K562 (cell line): Measurements from ENCODE around the gene SRRM5. TPM values are rescaled to one million over a fixed set of nuclear protein-coding genes. Genes with fewer than 3 reads are reported as not detected.

Experiments used
- ATF1 ChIP-seq, 2 experiments: fragments of 450-650 bp in 1 of 2; IDR thresholded peaks; 2 replicates each; pipeline ENCODE4 v1.6.1; 2016; ENCODE audit warnings: missing compliant biosample characterization in 1 of 2, missing genetic modification characterization in 1 of 2
- BRF2 ChIP-seq: IDR thresholded peaks from 3 replicates; pipeline ENCODE4 v1.6.1; 2011; ENCODE audit warnings: borderline replicate concordance, mild to moderate bottlenecking; ENCODE audit not compliant: insufficient read length, insufficient read depth
- CHD1 ChIP-seq: fragments of 200-600 bp; sonication (generic); IDR thresholded peaks from one replicate; pipeline ENCODE4 v1.6.1; 2012; ENCODE audit warnings: mild to moderate bottlenecking, moderate library complexity, low read length, inconsistent platforms
- CREB5 ChIP-seq: fragments of 250-450 bp; sonication (Bioruptor Pico); IDR thresholded peaks from 2 replicates; pipeline ENCODE4 v1.5.0; 2020; ENCODE audit warnings: mild to moderate bottlenecking
- MTA3 ChIP-seq: fragments of 450-650 bp; formaldehyde crosslinking; IDR thresholded peaks from 2 replicates; pipeline ENCODE4 v1.6.1; 2017; ENCODE audit warnings: mild to moderate bottlenecking, borderline replicate concordance
- NCOA4 ChIP-seq: fragments of 450-650 bp; IDR thresholded peaks from 2 replicates; pipeline ENCODE4 v1.6.1; 2018; ENCODE audit warnings: mild to moderate bottlenecking; ENCODE audit not compliant: partially characterized antibody
- RFX1 ChIP-seq: fragments of 450-650 bp; IDR thresholded peaks from 2 replicates; pipeline ENCODE4 v1.6.1; 2016; ENCODE audit warnings: mild to moderate bottlenecking, moderate library complexity
- SETDB1 ChIP-seq: IDR thresholded peaks from one replicate; pipeline ENCODE4 v1.6.1; 2012; ENCODE audit warnings: low read length, control low read depth, inconsistent platforms
- SNIP1 ChIP-seq: fragments of 450-650 bp; IDR thresholded peaks from 2 replicates; pipeline ENCODE4 v1.7.1; 2017; ENCODE audit warnings: low read depth, mild to moderate bottlenecking
- SREBF1 ChIP-seq: fragments of 150-350 bp; IDR thresholded peaks from 2 replicates; pipeline ENCODE4 v1.6.1; 2014; ENCODE audit warnings: antibody characterized with exemption, low read depth, low read length, borderline replicate concordance
- SRSF9 ChIP-seq: fragments of 200-400 bp; formaldehyde crosslinking; IDR thresholded peaks from 2 replicates; pipeline ENCODE4 v1.6.1; 2017; ENCODE audit warnings: low read depth, low read length, borderline replicate concordance
- SUPT5H ChIP-seq: fragments of 450-650 bp; IDR thresholded peaks from 2 replicates; pipeline ENCODE4 v1.6.1; 2016
- TCF3 ChIP-seq: sonication (generic); formaldehyde crosslinking; IDR thresholded peaks from 2 replicates; pipeline ENCODE4 v1.4.0; 2020; ENCODE audit warnings: mild to moderate bottlenecking, missing genetic modification reagents
- TEAD1 ChIP-seq, 2 experiments: fragments of 450-650 bp in 1 of 2; sonication (generic) in 1 of 2; formaldehyde crosslinking; IDR thresholded peaks; 2 replicates each; pipeline versions ENCODE4 v1.4.0 to v1.8.0; 2020 to 2022; ENCODE audit warnings: mild to moderate bottlenecking in 2 of 2, missing genetic modification reagents in 1 of 2
- ZBTB33 ChIP-seq: sonication (generic); formaldehyde crosslinking; IDR thresholded peaks from 2 replicates; pipeline ENCODE4 v1.8.1; 2023; ENCODE audit warnings: mild to moderate bottlenecking, missing genetic modification reagents
- ZBTB8A ChIP-seq: fragments of 450-650 bp; IDR thresholded peaks from 2 replicates; pipeline ENCODE4 v1.6.1; 2018; ENCODE audit warnings: mild to moderate bottlenecking, moderate library complexity; ENCODE audit not compliant: partially characterized antibody
- ZC3H4 ChIP-seq: sonication (generic); formaldehyde crosslinking; IDR thresholded peaks from 2 replicates; pipeline ENCODE4 v1.9.0; 2021; ENCODE audit warnings: missing genetic modification reagents, borderline replicate concordance
- ZNF444 ChIP-seq: fragments of 250-450 bp; sonication (Bioruptor Pico); IDR thresholded peaks from 2 replicates; pipeline ENCODE4 v1.4.0; 2020; ENCODE audit warnings: mild to moderate bottlenecking, moderate library complexity
- ZNF76 ChIP-seq: fragments of 250-450 bp; sonication (Bioruptor Pico); IDR thresholded peaks from 2 replicates; pipeline ENCODE4 v1.4.0; 2020; ENCODE audit warnings: mild to moderate bottlenecking, moderate library complexity, borderline replicate concordance
- polyA plus RNA-seq, 8 experiments: library from polyadenylated mRNA; depleted of rRNA in 4 of 8; stranded (reverse) in 5 of 8; unstranded in 3 of 8; fragments of >200 nt; fragmentation: Nextera tagmentation in 2 of 8; fragmentation: Illumina TruSeq in 1 of 8; extraction: Ambion mirVana in 2 of 8; extraction: Trizol in 1 of 8; gene quantifications; 2 replicates each; pipeline versions ENCODE4 v1.2.1 to v1.2.3, GENCODE V29; 2011 to 2014; ENCODE audit warnings: inconsistent platforms in 1 of 8, missing spikeins in 1 of 8
- total RNA-seq, 7 experiments: library from RNA; depleted of rRNA in 6 of 7; stranded (reverse); fragments of >200 nt in 6 of 7; fragmentation: Illumina TruSeq in 2 of 7; extraction: Trizol in 2 of 7; gene quantifications; 2 replicates each; pipeline versions ENCODE4 v1.2.1 to v1.2.3, GENCODE V29; 2011 to 2021; ENCODE audit warnings: low replicate concordance in 1 of 7
- TF ChIP-seq, protein P1 (sequence below): fragments of 450-650 bp; formaldehyde crosslinking; IDR thresholded peaks from 2 replicates; pipeline ENCODE4 v1.4.0; 2020; ENCODE audit warnings: mild to moderate bottlenecking
- TF ChIP-seq, protein P2 (sequence below): fragments of 450-650 bp; IDR thresholded peaks from 2 replicates; pipeline ENCODE4 v1.6.1; 2014; ENCODE audit warnings: low read depth, mild to moderate bottlenecking, moderate library complexity, borderline replicate concordance

SRRM5 gene
- total and polyA plus RNA-seq, 9 of the 15 experiments (the other 6 are each of a cell fraction or from before 2014, with no cell fraction given), result 0.09 to 0.45 (median 0.18) TPM; not detected in 2

DNA sequence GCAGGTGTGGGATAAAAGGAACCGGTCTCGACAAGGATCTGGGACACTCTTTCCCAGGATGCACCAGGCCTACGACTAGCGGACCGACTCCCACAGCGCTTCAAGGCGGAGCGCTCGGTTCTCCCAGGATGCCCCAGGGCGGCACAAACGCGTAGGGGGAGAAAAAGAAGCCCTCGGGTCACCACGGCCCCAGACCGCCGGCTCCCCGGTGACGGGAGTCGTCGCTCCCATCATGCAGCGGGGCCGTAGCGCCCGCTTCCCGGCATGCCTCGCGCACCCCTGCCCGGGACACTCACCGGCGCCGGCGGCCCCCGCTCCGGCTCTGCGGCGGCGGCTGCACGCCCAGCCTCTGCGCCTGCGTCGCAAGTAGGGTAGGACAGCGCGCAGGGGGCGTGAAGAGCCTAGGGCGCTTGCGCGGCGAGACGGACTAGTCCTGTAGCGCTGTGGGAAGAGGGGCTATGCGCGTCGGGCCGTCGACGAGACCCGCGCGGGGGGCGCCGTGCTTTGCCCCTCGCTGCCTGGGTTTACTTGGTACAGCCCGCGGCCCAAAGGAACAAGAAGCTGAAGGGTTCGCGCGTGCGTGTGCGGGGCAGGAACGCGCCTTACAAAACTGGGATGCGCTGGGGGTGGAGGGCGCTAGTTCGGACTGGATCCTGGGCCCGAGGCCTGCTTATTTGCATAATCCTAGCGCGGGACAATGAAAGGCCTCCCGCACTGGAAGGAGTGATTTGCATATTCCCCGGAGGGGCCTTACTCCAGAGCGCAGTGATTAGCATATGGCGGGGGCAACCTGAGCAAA, 7.6 kb downstream of the SRRM5 start, which contains the start of gene ZNF428 (continued):
- TF ChIP-seq CHD1 (peak; percentile 63), BRF2 (no peak), SNIP1 (no peak), ZC3H4 (CRISPR knock-in tag) (no peak; the same call in 1 of the 2 replicates), ATF1 (CRISPR knock-in tag; IDR thresholded peaks at IDR 0.05) (0 out of 2 replicates have a peak, but pooled peaks have one; percentile 33), ATF1 (tag; IDR thresholded peaks at IDR 0.05) (peak; percentile 81), ZNF76 (CRISPR knock-in tag) (peak; percentile 88), TEAD1 (CRISPR knock-in tag; IDR thresholded peaks at IDR 0.05) (0 out of 4 replicates have a peak, but pooled peaks have one; percentile 3 to 73), SUPT5H (peak; percentile 85), RFX1 (no peak; the same call in 1 of the 2 replicates), SRSF9 (no peak), CREB5 (no peak), ZBTB33 (CRISPR knock-in tag) (peak; percentile 44; the same call in 1 of the 2 replicates), NCOA4 (no peak), ZNF444 (CRISPR knock-in tag) (no peak), ZBTB8A (no peak), SREBF1 (no peak), TCF3 (CRISPR knock-in tag) (no peak), SETDB1 (no peak), MTA3 (peak; percentile 65; the same call in 1 of the 2 replicates)
- TF ChIP-seq, protein P1, sequence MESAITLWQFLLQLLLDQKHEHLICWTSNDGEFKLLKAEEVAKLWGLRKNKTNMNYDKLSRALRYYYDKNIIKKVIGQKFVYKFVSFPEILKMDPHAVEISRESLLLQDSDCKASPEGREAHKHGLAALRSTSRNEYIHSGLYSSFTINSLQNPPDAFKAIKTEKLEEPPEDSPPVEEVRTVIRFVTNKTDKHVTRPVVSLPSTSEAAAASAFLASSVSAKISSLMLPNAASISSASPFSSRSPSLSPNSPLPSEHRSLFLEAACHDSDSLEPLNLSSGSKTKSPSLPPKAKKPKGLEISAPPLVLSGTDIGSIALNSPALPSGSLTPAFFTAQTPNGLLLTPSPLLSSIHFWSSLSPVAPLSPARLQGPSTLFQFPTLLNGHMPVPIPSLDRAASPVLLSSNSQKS, result no peak
- TF ChIP-seq, protein P2, sequence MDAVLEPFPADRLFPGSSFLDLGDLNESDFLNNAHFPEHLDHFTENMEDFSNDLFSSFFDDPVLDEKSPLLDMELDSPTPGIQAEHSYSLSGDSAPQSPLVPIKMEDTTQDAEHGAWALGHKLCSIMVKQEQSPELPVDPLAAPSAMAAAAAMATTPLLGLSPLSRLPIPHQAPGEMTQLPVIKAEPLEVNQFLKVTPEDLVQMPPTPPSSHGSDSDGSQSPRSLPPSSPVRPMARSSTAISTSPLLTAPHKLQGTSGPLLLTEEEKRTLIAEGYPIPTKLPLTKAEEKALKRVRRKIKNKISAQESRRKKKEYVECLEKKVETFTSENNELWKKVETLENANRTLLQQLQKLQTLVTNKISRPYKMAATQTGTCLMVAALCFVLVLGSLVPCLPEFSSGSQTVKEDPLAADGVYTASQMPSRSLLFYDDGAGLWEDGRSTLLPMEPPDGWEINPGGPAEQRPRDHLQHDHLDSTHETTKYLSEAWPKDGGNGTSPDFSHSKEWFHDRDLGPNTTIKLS, result no peak
